ENCODE measurements around the gene SLC44A5. TPM values are rescaled to one million over a fixed set of nuclear protein-coding genes. Genes with fewer than 3 reads are reported as not detected.

The SLC44A5 gene
- total RNA-seq, 2 donors from 2014 or later = 0.17 to 5.4 TPM

DNA sequence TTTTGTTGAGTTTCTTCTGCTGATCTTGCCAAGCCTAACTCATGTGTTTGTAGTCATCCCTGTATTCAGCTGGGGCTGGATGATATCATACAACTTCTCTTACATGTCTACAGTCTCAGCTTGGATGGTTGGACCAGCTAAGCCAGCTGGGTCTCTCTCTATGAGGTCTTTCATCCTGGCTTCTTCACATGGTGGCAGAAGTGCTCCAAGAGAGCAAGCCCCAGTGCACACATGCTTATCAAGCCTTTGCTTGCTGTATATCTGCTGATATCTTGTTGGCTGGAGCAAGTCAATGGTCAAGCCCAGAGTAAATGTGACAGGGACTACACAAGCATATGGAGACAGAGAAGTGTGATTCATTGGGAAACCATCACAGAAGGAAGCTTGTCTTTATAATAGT lies 29.2 kb upstream of the SLC44A5 start:
- H3K36me3 ChIP-seq = no peaks in the 10 kb centered on the region
- H3K9me3 ChIP-seq = no peaks in the 10 kb centered on the region
- no peak overlapping the region for H3K4me3 ChIP-seq
- DNase-seq = no peak
- H3K9ac ChIP-seq (ENCODE audit: low read depth in 2 of 2, low read length in 2 of 2) = no peak overlapping the region
- H3K27me3 ChIP-seq = no peaks in the 10 kb centered on the region
- H3K27ac ChIP-seq = no peak overlapping the region
- TF ChIP-seq, protein P1, sequence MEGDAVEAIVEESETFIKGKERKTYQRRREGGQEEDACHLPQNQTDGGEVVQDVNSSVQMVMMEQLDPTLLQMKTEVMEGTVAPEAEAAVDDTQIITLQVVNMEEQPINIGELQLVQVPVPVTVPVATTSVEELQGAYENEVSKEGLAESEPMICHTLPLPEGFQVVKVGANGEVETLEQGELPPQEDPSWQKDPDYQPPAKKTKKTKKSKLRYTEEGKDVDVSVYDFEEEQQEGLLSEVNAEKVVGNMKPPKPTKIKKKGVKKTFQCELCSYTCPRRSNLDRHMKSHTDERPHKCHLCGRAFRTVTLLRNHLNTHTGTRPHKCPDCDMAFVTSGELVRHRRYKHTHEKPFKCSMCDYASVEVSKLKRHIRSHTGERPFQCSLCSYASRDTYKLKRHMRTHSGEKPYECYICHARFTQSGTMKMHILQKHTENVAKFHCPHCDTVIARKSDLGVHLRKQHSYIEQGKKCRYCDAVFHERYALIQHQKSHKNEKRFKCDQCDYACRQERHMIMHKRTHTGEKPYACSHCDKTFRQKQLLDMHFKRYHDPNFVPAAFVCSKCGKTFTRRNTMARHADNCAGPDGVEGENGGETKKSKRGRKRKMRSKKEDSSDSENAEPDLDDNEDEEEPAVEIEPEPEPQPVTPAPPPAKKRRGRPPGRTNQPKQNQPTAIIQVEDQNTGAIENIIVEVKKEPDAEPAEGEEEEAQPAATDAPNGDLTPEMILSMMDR (IDR thresholded peaks at IDR 0.05) = no peak
- no peaks in the 10 kb centered on the region for H3K4me1 ChIP-seq
- intact Hi-C loops (cut with DNase I) = no loop called here

DNA sequence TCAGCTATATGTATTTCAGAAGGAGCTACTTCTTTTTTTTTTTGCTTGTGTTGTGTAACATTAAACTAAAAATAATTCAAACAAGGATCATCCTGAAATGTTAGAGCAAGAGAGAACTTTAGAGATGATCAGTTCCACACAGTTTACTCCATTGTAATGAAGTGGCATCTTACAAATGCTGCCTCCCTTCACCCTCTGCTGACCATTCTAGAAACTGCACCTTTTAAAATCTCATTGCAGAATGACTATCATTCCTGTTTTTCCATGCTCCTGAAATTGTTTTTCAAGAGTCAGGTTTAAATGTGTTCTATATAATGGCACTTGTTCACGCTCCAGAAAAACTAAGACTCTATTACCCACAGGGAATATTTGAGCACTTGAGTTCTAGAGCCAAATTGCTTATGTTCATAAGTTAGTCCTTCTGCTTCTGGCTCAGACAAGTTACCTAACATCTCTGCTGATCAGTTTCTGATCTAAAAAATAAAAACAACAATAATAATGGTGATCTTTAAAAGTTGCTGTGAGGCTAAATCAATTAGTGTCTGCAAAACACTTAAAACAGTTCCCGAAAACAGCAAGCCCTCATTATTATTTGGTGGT lies 21.5 kb upstream of the SLC44A5 start:
- intact Hi-C loops (cut with DNase I) = loop anchor here (5.0 kb wide), 1 partner anchor 365 kb away; no protein-coding TSS in a partner anchor
- Histone ChIP-seq H3K36me3 (no peaks in the 10 kb centered on the region), H3K27ac (no peak overlapping the region), H3K4me1 (no peaks in the 10 kb centered on the region), H3K9me3 (no peaks in the 10 kb centered on the region), H3K27me3 (no peaks in the 10 kb centered on the region), H3K4me3 (no peak overlapping the region), H3K9ac (ENCODE audit: low read depth in 2 of 2, low read length in 2 of 2) (no peak overlapping the region)
- TF ChIP-seq, protein P1 (IDR thresholded peaks at IDR 0.05) = peak; percentile 48
- DNase-seq = no peak

GRCh38 chr1:75630998-75631397 lies 20.1 kb upstream of the SLC44A5 start:
- intact Hi-C loops (cut with DNase I) = loop anchor here (5.0 kb wide), 1 partner anchor 364 kb away; no protein-coding TSS in a partner anchor
- TF ChIP-seq, protein P1 (IDR thresholded peaks at IDR 0.05) = no peak
- H3K9me3 ChIP-seq = no peaks in the 10 kb centered on the region
- no peak overlapping the region for H3K27ac ChIP-seq
- DNase-seq = no peak
- H3K36me3 ChIP-seq = no peaks in the 10 kb centered on the region
- no peak overlapping the region for H3K4me3 ChIP-seq
- H3K27me3 ChIP-seq = no peaks in the 10 kb centered on the region
- H3K9ac ChIP-seq (ENCODE audit: low read depth in 2 of 2, low read length in 2 of 2) = no peak overlapping the region
- no peaks in the 10 kb centered on the region for H3K4me1 ChIP-seq

DNA sequence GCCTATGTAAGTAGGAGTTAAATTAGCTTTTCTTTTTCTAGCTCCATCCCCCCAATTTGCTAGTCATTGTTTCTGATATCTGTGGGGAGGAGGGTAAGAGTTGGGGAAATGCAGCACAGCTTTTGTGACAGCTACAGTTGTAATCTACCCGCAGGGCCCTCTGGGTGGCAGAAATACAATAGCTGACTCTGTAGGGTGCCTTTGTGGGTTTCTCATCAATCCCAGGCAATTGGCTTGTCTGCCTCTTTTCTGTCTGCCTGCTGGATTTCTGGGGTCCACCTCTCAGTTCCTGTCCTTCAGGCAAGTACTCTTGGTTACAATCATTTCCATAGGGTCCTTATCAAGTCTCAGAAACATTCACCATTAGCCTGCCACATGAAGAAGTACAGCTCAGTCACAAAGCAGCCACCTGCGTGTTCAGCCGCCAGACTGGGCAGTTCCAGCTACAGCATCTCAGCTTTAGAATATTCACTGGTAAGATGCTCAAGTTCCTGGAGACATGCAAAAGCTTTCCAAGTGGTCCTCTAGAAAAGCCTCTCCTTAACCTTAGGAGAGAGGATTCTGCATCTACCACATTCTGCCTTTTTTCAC lies 19.2 kb upstream of the SLC44A5 start:
- intact Hi-C loops (cut with DNase I) = loop anchor here (5.0 kb wide), 1 partner anchor 363 kb away; no protein-coding TSS in a partner anchor
- DNase-seq = no peak

DNA sequence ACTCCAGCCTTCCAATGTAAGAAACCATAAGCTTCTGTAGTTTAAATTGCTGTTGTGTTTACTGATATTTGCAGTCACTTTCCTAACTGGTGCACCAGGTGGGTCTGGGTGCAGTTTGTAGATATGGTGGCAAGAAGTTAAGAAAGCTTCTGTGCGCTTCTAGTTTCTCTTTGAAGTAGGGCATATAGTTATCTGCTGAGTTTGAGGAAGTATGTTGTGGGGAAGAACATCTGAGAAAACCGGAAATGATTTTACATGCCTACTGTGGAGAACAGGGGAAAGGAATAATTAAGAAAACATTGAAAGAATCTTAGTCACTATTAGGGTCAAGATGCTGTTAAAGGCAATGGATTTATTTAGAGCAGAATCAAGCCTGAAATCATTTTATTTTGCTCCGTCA lies 14.9 kb upstream of the SLC44A5 start:
- TF ChIP-seq, protein P1 (IDR thresholded peaks at IDR 0.05) = no peak
- intact Hi-C loops (cut with DNase I) = no loop called here
- no peak for DNase-seq
- Histone ChIP-seq H3K36me3 (no peaks in the 10 kb centered on the region), H3K9me3 (no peaks in the 10 kb centered on the region), H3K4me1 (no peaks in the 10 kb centered on the region), H3K4me3 (no peak overlapping the region), H3K27ac (no peak overlapping the region), H3K9ac (ENCODE audit: low read depth in 2 of 2, low read length in 2 of 2) (no peak overlapping the region), H3K27me3 (no peaks in the 10 kb centered on the region)

More for the DNA sequence above, 19.2 kb upstream of the SLC44A5 start:
- H3K4me3 ChIP-seq = no peak overlapping the region
- H3K36me3 ChIP-seq = no peaks in the 10 kb centered on the region
- TF ChIP-seq, protein P1 (IDR thresholded peaks at IDR 0.05) = no peak
- H3K4me1 ChIP-seq = no peaks in the 10 kb centered on the region
- H3K9me3 ChIP-seq = no peaks in the 10 kb centered on the region
- no peaks in the 10 kb centered on the region for H3K27me3 ChIP-seq
- no peak overlapping the region for H3K27ac ChIP-seq
- H3K9ac ChIP-seq (ENCODE audit: low read depth in 2 of 2, low read length in 2 of 2) = no peak overlapping the region
